ENCODE data around the gene ZBTB38.
A peak's percentile ranks its signal among the peaks of the same experiment; 100 is the strongest.

ZBTB38 gene

DNA sequence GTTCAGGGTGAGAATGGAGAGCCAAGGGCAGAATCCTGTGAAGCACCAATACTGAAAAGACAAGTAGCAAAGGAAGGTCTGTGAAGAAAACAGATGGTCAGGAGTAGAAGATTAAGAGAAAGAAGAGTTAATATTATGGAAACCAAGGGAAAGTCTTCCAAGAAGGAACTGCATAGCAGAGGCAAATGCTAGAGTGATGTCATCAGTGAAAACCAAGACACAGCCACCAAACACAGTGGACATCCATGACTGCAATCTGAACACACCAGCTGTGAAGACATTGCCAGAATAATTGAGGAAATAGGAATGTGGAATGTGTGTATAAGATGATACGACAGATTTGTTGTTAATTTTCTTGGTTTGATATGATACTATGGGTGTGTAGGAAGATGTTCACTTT lies 26.8 kb upstream of the ZBTB38 start:
- no peak for DNase-seq

DNA sequence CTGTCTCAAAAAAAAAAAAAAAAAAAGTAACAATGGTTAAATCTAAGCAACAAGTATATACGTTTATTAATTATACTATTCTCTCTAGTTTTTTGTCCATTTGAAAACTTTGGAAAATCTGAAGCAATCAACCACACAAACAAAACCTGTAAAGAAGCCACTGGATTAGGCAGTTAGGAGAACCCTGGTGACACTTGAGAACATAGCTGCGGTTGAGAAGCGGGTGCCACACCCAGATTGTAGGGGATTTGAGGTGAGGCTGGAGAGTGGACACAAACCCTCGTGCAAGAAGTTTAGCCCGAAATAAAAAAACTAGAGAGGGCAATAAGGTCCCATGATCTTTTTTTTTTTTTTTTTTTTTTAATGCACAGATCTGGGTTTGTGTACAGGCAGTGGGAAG lies 25.9 kb upstream of the ZBTB38 start:
- no peak for DNase-seq

GRCh38 chr3:141343077-141343476 lies 25.2 kb upstream of the ZBTB38 start:
- DNase-seq: no peak

DNA sequence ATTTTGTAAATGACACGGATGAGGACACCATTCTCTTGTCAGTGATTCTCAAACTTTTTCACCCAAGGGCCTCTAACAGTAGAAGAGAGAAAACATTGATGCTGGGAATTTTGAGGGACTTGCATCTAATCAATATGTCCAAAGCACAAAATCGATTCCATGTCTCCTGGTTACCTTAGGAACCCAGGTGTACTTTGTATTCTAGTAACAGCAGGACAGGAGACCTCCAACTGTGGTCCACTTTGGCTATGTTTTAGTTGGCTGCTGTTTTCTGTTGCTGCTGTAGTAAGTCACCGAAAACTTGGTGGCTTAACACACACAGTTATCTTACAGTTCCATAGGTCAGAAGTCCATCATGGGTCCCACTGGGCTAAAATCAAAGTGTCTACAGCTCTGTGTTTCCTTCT lies 24.4 kb upstream of the ZBTB38 start:
- DNase-seq: no peak

DNA sequence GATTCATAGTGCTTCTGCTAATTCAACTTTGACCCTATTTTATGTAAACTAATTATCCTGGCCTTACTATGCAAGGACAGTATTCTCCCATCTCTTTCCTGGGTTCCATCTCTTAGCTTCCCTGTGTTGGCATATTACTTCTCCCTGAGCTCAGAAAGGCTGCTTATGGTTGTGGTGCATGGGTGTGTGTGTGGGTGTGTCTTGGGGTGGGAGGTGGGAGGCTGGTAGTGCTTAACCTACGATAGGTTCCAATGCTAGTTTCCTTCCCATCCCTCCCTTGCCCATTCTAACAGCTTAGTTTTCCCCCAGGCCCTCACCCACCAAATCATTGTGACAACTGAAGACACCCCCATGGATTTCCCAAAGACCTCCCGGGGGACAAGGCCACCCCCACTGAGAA lies 22.8 kb upstream of the ZBTB38 start:
- no peak for DNase-seq

DNA sequence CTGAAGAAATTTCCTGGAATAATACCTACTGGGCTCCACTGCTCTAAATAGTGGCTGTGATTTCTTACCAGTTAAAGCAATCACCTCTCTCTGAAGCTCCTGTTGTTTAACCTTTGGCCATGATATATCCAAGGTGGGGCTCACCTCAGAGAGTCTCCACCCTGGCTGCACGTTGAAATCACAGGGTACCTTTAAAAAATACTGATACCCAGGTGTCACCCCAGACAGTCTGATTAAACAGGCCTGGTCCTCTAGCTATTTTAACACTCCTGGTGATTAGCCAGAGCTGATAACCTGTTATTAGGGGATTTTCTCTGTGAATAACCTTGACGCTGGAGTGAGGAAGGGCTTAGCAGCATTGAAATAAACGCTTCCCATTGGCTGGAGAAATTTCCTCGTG lies 22.3 kb upstream of the ZBTB38 start:
- DNase-seq: no peak

DNA sequence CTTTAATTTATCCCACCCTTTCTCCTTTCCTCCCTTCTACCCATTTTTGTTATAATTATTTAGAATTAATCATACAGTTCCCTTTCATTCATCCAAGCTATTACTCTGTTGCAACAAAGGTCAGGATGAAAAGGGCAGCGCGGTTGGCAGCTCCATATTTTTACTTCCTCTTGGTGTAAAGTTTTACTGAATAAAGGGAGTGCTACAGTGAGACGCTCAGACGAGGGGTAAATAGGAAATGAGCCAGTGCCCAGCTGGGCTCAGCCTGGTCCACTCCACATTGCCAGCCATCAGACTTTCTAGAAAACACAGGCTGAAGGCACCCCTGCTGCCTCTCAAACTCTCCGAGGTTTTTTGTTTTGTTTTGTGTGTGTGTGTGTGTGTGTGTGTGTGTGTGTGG lies 21.9 kb upstream of the ZBTB38 start:
- DNase-seq: no peak

DNA sequence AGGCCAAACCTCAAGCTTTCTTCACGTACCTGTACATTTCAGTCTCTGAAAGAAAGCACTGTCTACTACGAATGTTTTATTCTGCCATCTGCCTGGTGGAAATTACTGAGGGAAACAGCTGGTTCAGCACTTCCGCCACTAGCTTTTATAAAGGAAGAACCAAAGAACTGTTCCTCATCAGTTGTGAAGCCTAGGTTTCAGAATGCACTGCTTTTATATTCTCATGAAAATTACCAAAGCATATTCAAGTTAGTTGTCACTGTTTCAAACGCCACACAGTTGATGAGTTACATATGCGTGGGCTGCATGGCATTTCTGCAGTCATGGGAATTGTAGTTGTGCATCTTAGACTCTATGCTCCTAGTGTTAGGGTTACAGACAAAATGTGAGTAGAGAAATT lies 21.5 kb upstream of the ZBTB38 start:
- no peak for DNase-seq

- no peak for DNase-seq
Measured at GRCh38 chr3:141348837-141349236, 19.5 kb upstream of the ZBTB38 start.

DNA sequence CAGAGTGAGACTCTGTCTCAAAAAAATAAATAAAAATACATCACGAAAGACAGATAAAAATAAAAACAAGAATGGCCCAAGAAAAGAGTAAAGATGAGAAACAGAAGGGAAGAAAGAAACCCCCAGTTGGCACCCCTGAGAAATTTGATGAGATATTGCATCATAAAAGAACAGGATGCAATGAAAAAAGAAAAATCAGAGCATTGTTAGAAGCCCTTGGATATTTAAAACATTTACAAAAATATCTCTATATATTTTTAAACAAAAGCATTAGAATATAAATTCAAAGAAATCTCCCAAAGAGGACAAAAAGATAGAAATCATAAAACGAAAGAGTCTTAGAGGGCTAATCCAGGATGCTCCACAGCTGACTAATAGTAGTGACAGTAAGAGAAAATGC lies 18.6 kb upstream of the ZBTB38 start:
- no peak for DNase-seq

DNA sequence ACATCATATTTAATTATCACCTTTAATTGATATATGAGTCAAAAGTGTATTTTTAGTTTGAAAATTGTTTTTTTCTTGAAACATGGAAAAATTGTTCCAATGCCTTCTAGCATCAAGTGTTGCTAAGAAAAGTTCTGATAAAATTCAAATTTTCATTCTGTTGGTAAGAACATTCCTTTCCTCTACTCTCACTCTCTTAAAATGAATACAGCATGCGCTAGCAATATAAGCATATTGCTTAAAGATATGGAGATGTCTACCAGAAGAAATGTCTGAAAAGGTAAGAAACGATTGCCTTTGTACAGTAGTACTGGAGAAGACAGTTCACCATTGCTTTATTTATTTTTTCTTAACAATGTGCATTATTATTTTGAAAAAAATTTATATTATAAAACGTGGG lies 17.6 kb upstream of the ZBTB38 start:
- no peak for DNase-seq

DNA sequence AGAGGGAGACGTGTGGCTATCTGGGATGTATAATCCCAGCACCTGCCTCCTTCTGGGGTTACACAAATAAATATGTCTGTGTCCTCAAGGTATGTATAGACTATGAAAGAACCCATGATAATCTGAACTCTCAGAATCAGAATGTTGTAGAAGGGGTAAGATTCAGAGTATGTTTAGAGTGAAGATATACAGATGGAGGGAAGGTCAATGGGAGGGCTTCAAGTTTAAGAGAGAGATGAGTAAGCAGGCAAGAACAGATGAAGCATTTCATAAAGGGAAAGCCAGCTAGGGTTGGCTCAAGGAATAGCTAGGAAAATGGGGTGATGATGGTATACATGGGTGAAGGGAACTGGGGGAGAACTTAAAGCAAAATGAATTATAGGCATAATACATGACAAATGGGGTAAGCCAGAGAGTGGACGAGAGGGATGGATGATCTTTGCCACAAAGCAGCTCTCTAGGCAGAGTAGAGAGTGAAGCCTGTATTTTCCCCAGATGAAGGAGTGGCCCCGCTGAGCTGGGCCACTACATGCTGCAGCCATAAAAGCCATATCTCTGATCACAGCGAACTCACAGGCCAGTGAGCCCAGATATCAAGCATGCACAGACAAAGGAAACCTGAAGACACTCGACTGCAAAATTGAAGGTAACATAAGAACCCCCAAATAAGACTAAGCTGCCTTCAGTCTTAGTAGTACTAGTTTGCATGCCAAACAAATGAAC lies 15.9 kb upstream of the ZBTB38 start:
- no peak for DNase-seq

GRCh38 chr3:141353652-141354495 lies 14.4 kb upstream of the ZBTB38 start:
- DNase-seq: no peak

DNA sequence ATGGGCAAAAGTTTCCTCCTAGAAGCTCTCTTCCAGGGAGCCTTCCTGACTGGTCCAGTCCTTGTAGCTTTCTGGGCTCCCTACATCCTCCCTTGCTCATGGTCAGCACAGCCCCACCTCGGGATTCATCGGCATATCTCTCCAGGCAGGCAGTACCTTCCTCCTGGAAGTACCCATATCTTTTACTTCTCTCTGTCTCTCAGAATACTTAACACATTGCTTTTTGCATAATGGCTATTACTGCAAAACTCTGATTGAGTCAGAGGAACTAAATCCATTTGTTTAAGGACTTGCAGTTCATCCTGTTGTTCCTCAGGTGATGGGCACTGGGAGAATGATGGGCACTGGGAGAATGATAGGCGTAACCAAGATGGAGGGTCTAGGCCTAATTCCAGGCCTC lies 13.8 kb upstream of the ZBTB38 start:
- no peak for DNase-seq

DNA sequence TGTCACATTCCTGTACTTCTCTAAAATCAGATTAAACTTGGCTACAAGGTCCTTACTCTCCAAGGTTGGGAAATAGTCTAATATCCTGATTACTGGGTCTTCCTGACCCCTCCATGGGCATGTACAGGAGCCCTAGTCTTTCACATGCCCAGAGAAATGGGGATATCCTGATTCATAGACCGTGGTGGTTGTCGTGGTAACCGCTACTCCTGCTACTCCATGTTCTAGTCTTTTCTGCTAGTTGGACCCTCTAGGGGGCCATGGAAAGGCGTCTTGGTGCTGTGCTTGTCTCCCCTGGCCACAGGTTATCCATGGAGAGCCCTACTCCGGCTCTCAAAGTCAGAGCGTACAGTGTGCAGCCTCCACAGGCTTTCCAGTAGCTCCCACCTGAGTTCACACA lies 13.1 kb upstream of the ZBTB38 start:
- DNase-seq: no peak

GRCh38 chr3:141356046-141356445 lies 12.3 kb upstream of the ZBTB38 start:
- DNase-seq: no peak

DNA sequence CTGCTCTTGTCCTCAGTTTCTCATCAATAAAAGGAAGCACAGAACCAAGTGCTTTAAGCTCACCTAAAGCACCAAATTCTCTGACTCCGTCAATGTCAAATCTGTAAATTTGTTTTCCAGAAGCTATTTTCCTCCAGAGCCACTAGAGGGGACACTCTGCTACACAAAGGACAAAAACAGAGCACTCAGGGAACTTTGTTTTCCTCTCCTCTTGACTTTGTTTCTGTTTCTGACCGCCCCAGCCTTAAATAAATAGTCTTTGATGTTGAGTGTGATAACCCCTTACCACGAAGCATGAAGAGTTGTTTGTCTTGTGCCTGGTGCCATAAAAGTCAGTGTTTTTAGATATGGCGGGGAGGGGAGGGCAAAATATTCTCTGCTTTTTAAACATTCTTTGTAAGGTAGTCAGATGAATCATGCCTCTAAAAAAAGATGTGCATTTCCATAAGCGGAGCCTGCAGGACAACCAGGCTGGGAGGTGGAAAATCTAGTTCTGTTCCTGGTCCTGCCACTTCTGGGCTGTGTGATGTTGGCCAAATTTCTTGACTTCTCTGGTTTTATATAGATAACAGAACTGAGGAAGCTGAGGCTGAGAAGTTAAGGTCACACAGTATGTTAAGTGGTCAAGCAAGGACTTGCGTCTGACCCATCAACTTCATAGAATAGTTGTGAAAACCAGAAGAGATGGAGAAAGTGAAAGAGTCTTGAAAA lies 7.3 kb upstream of the ZBTB38 start:
- DNase-seq: peak; percentile 80

DNA sequence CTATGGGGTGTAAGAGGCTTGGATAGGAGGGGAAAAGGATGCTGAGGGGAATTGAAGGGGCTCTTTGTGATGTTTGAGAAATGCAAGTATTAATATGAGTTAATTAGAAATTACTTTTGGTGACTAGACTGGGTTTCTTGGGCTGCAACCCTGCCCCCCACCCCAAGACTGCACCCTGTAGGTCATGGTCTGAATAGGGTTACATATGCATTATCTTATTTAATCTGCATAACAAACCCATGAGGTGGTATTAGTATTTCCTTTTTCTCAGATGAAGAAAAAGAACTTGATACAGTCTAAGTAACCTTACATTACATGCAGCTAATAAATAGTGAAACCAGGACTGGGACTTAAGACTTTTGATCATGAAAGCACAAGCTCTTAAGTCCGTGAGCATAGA lies 5.6 kb upstream of the ZBTB38 start:
- no peak for DNase-seq

DNA sequence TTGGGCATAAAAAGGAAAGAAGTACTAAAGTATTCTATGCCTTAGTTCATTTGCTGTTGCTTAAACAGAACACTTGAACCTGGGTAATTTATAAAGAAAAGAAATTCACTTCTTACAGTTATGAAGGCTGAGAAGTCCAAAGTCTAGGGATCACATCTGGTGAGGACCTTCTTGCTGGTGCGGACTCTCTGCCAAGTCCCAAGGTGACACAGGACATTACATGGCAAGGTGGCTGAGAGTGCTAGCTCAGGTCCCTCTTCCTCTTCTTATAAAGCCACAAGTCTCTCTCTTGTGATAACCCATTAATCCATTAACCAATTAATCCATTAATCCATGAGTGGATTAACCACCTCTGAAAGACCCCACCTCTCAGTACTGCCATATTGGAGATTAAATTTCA lies 3.1 kb upstream of the ZBTB38 start:
- no peak for DNase-seq

DNA sequence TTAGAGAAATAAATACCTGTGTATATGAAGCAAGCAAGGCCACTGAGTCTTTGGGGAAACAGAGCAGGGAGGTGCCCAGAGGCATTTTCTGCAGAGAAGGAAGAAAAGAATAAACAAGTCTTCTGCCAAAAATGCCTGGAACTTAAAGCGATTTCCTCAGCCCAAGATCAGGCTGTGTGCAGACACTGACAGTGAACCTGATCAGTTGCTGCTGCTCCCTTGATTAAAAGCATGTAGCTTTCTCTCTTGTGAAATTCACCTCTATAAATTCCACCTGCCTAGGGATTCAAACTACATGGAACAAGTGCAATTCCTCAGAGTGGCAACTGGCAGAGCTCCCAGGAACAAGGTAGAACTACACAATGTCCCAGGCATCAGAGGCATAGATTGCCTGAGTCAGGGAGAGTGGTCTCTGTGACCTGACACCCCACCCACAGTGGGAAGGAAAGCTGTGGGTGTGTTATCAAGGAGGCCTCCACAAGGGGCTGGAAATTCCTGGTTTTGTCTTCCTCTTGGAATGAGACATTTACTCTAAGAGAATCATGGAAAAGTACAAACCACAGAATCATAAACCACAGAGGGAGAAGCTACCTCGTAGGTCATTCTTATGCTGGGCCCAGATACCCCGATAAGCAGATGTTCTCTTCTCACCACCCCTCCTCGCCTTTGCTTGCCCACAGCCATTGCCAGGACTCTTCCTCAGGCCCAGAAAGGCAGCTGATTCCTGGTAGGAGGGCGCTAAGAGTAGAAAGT lies 1.8 kb upstream of the ZBTB38 start:
- DNase-seq: peak; percentile 92

DNA sequence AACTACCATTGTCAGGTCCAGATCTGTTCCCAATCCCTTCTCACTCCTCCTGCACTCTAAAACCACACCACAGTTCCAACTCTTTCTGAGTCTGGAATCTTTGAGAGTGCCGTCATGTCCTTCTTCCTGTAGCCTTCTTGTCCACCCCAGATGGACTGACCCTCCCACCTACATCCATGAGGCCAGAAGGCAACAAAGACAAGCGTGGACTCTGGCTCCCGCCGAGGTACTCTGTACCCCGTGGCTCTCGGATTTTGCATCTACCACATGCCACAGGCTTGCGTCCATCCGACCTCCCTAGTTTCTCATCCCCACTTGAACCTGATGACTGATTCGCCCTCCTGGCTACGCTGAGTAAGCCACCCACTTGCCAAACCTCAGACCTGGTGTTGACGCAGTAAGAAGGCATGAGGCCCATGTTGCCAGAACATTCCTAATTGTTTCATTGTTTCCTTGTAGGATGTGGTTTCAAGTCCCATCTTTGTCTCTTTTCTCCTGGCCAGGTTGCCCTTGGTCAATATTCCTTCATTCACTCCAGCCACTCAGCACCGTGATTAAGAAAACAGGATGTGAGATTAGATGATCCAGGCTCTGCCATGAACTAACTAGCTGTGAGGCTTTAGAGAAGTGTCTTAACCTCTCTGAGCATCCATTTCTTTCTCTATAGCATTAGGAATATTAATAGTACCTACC lies 1.1 kb upstream of the ZBTB38 start:
- DNase-seq: peak; percentile 100
